SU-DHL-6 (cell line): ENCODE data around the gene ST3GAL4.

Experiments
- EZH2phosphoT487 ChIP-seq: fragments of 200-600 bp; sonication (generic), shearing (Covaris generic); conservative IDR thresholded peaks from 2 replicates; pipeline ENCODE4 v1.6.1; 2018; ENCODE audit warnings: mild to moderate bottlenecking, antibody characterized with exemption, low read length, moderate library complexity, mixed read lengths
- TF ChIP-seq, protein P1 (sequence below): fragments of 200-600 bp; sonication (generic); IDR thresholded peaks from one replicate; pipeline ENCODE4 v1.5.1; 2017; ENCODE audit warnings: antibody characterized with exemption, mild to moderate bottlenecking, low read length, moderate library complexity; ENCODE audit not compliant: insufficient read depth, poor library complexity, severe bottlenecking

GRCh38 chr11:126341760-126342161, 13.7 kb upstream of the ST3GAL4 start:
- TF ChIP-seq, protein P1, sequence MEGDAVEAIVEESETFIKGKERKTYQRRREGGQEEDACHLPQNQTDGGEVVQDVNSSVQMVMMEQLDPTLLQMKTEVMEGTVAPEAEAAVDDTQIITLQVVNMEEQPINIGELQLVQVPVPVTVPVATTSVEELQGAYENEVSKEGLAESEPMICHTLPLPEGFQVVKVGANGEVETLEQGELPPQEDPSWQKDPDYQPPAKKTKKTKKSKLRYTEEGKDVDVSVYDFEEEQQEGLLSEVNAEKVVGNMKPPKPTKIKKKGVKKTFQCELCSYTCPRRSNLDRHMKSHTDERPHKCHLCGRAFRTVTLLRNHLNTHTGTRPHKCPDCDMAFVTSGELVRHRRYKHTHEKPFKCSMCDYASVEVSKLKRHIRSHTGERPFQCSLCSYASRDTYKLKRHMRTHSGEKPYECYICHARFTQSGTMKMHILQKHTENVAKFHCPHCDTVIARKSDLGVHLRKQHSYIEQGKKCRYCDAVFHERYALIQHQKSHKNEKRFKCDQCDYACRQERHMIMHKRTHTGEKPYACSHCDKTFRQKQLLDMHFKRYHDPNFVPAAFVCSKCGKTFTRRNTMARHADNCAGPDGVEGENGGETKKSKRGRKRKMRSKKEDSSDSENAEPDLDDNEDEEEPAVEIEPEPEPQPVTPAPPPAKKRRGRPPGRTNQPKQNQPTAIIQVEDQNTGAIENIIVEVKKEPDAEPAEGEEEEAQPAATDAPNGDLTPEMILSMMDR: no peak
- TF ChIP-seq EZH2phosphoT487: no peak
